GM19025 (cell line): ENCODE results near the gene KBTBD4.
"Not testable (repeated sequence)": the region's sequence is repeated elsewhere in the genome, so short reads cannot be mapped to it uniquely, and the experiment has no call there.

Experiments used
- ATAC-seq: cut with Tn5 transposase; IDR thresholded peaks from one replicate; pipeline ENCODE4 v1.9.1; 2021; ENCODE audit warnings: mild to moderate bottlenecking, low read depth, moderate library complexity; ENCODE audit not compliant: unreplicated experiment

The KBTBD4 gene

DNA sequence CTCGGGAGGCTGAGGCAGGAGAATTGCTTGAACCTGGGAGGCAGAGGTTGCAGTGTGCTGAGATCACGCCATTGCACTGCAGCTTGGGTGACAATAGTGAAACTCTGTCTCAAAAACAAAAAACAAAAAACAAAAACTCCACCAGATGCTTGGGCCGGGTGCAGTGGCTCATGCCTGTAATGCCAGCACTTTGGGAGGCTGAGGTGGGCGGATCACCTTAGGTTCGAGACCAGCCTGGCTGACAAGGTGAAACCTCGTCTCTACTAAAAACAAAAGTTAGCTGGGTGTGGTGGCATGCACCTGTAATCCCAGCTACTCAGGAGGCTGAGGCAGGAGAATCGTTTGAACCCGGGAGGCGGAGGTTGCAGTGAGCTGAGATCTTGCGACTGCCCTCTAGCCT, 14.4 kb downstream of the KBTBD4 start:
- not testable (repeated sequence) for ATAC-seq

DNA sequence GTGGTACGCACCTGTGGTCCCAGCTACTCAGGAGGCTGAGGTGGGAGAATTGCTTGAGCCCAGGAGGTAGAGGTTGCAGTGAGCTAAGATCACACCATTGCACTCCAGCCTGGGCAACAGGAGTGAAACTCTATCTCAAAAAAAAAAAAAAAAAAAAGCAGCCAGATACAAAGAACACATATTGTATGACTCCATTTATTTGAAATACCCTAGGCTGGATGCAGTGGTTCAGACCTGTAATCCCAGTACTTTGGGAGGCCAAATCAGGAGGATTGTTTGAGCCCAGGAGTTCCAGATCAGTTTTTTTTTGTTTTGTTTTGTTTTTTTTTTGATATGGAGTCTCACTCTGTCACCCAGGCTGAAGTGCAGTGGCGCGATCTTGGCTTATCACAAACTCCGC, 16.4 kb downstream of the KBTBD4 start:
- ATAC-seq, result not testable (repeated sequence)

DNA sequence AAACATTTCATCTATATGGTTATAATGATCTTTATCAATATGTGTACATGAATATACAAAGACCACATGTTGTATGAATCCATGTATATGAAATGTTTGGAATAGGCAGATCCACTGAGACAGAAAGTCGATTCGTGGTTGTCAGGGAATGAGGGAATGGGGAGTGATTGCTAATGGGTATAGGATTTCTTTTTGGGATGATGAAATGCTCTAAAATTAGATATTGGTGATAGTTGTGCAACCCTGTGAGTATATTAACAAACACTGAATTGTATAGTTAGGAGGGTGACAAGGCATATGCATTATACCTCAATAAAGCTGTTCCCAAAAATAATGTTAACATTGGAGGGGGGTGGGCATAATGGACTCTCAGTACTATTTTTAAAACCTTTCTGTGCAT, 18.3 kb downstream of the KBTBD4 start:
- no peak for ATAC-seq

DNA sequence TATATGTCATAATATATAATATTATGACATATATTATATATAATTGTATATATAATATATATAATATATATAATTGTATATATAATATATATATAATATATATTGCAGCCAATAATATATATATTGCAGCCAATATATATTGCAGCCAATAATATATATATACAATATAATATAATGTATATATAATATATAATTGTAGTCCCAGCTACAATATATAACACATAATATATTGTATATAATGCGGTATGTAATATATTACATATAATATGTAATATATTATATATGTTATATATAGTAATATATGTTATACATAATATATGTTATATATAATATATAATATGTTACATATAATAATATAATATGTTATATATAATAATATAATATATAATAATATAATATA, 20.1 kb downstream of the KBTBD4 start:
- ATAC-seq, result no peak

DNA sequence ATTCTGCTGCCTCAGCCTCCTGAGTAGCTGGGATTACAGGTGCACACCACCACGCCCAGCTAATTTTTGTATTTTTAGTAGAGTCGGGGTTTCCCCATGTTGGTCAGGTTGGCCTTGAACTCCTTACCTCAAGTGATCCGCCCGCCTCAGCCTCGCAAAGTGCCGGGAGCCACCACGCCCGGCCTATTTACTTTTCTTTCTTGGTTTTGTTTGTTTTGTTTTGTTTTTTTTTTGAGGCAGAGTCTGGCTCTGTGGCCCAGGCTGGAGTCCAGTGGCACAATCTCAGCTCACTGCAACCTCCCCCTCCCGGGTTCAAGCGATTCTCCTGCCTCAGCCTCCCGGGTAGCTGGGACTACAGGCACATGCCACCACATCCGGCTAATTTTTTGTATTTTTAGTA, 21.8 kb downstream of the KBTBD4 start:
- not testable (repeated sequence) for ATAC-seq

DNA sequence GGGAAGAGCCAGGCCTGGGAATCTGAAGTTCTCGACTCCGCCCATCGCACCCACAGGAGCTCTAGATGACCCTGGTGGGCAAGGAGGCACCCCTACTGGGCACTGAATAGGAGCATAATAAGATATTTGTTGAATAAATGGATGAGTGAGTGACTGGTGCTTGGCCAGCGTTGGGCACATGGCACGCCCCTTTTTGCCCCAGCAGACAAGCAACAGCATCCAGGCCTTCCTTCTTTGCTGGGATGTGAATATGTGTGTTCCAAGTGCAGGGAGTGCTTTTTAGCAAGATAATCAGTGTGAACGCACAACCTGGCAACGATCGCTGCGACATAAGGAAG, 25.4 kb downstream of the KBTBD4 start:
- ATAC-seq, result peak; percentile 23

DNA sequence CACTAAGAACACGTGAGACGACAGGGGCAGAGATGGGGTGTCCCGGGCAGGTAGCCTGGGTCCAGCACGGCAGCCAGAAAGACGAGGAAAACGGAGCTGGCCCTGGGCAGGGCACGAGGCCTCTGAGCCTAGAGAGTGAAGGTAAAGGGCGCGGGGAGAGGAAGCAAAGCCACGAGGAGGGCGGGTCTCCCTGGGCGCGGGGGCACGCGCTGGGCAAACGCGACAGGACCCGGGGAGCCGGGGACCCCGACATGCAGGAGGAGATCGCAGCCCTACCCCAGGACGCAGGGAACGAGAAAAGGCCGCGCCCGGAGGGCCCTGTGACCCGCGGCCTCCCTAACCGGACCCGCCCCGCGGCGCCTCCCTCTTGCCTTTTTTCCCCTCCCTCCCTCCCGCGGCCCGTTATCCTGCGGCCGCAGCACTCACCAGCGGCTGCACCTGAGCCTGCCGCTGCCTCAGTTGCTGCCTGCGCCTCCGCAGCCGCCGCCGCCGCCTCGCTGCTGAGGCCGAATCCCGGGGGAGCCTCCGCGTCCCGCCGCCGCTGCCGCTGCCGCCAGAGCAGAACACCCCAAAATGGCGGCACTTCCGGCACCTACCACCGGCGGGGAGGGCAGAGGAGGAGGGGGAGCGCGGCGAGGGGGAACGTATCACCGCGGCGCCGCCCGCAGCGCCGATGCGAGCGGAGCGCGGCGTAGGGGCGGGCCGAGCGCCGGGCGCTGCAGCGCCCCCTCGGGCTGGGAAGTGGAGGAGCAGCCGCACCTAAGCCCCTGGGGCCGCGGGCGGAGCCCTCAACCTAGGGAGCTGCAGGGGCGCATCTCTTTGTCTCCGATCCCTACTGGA, 26.0 kb downstream of the KBTBD4 start, which contains the start of gene CELF1:
Gene CELF1, minus strand, starts transcription at position 567 of the 840 bp plus-strand sequence. CDS start 53,609 bp downstream, outside the sequence.
- peak; percentile 90 for ATAC-seq

DNA sequence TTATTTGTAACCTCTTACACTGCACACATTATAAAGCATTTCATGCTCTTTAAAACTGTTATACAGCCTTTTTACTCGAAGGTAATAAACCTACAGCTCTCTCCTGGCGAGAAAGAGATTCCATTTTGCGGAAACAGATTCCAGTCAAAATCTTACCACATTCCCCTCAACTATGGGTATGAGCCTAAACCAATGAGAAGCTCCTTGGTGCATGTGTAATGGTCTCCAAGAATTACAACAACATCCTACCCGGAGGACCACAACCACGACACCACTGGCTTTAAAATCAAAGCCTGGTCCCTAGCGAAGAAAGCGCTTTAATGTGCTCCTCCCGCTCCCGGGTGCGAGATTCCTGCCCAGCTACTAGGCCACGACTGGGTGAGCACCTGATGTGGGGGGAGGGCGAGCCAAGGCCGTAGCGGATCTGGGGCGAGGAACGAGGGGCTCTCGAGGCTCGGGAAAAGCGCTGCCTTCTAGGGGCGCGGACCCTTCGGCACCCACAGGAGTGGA, 26.7 kb downstream of the KBTBD4 start:
- ATAC-seq, result no peak

DNA sequence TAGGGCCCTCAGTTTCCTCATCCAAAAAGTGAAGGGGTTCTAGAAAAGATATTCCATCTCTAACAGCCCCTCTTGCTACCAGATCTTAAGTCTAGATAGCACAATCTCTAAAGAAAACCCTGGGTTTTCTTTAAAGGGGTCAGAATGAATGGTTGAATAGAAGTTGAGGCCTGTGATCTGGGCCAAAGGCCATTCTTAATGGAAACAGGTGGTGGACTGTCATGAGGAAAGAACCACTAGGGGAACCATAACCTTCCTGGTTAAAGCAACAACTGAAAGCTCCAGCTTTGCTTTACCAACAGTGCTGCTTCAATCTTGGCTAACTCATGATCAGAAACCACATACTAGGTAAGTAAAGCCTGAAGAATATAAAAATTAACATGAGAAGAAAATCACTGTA, 27.7 kb downstream of the KBTBD4 start:
- ATAC-seq, result no peak

DNA sequence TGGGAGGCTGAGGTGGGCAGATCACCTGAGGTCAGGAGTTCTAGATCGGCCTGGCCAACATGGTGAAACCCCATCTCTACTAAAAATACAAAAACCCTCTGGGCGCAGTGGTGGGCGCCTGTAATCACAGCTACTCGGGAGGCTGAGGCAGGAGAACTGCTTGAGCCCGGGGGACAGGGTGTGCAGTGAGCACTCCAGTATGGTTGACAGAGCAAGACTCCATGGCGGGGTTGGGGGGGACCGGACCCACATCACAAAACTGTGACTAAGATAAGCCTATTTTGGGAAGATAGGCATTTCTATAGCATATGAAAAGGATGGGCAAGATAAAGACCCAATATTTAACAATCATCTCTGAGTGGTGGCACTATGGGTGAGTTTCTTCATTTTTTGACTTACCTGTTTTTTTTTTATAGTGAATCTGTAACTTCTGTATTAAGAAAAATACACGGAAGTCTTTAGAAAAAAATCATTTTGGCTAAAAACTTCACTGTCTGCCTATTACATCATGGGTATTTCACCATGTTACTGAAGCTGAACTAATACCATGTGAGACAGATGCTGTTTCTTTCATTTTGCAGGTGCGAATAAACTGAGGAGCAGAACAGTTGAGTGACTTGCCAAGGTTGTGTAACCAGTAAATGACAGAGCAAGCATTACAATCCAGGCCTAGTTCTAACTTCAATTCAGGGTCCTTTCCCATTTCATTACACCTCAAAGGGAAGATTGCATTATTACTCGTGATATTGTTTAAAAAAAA, 28.3 kb downstream of the KBTBD4 start:
- ATAC-seq, result no peak

DNA sequence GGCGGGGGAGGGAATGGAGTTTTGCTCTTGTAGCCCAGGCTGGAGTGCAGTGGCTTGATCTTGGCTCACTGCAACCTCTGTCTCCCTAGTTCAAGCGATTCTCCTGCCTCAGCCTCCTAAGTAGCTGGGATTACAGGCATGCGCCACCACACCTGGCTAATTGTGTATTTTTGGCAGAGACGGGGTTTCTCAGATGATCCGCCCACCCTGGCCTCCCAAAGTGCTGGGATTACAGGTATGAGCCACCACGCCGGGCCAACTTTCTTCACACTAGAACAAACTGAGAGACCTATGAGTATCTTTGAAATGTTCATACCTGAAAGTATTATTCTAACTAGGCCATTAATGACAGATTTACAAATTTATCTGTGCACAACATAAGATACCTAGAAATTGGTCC, 32.5 kb downstream of the KBTBD4 start:
- ATAC-seq, result not testable (repeated sequence)

DNA sequence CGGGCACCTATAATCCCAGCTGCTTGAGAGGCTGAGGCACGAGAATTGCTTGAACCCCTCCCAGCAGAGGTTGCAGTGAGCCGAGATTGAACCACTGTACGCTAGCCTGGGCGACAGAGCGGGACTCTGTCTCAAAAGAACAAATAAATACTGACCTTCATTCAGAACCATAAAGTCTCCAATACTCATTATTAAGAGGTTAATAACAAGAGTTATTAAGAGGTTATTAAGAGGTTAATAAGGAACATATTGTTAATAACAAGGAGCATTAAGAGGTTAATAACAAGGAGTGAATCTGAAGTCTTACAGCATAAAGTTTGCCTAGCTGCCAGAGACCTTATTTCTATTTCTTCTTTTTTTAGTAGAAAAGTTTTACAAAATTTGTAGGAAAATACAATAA, 33.5 kb downstream of the KBTBD4 start:
- ATAC-seq, result no peak

DNA sequence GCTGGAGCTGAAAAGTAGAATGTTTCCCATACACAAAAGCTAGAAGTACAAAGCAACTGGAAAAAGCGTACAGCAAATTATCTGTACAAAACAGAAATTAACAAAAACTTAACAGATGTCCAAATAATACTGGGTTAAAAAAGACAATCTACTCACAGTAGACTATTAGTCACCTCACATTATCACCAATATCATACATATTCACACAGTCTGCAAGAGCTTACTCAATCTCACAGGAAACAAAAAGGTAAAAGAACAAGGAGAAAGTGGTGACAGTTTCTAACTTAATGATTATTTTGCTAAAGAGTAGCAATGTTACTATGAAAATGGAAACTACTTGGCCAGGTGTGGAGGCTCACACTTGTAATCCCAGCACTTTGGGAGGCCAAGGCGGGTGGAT, 37.7 kb downstream of the KBTBD4 start:
- no peak for ATAC-seq

DNA sequence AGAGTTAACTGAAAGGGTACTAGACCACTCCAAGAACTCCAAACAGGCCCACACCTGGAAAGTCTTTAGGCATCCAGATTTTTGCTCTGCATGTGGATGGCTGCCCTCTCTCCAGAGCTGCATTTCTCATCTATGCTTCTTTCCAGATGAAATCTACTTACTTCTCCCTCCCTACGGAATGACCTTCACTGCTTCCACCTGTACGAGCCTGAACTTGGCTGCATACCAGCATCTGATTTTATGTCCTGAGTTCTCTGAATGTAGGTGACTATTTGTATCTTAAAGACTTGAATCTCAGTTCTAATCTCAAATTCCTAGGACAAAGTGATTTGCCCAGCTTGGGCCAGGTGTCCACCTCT, 39.1 kb downstream of the KBTBD4 start:
- no peak for ATAC-seq

DNA sequence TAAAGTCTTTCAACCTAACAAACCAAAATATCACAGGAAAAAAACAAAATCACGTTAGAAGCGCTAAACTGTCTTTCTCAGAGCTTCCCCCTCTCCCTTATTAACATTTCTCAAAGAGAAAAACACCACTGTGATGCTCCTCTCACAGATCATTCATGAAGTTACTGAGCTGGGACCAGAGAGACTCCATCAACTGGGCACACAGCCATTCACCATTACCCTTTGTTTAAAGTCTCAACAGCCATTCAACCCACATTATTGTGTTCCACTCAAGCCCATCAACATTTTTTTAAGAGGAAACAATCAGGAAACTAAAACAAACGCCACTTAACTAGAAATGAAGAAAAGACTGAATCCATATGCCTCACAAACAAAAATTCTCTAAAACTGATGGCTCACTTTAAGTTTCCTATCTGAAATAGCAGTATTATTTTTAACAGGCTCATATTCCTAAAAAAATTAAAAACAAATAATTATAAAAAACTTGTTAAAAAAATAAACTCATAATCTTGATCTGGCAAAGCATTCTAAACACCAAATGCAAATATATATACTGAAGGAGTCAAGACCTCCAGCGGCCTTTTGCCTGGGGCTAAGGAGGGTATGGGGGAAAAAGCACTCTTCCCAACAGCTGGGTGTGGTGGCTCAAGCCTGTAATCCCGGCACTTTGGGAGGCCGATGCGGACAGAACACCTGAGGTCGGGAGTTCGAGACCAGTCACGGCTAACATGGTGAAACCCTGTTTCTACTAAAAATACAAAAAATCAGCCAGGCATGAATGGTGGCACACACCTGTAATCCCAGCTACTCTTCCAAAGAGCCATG, 39.8 kb downstream of the KBTBD4 start:
- no peak for ATAC-seq

DNA sequence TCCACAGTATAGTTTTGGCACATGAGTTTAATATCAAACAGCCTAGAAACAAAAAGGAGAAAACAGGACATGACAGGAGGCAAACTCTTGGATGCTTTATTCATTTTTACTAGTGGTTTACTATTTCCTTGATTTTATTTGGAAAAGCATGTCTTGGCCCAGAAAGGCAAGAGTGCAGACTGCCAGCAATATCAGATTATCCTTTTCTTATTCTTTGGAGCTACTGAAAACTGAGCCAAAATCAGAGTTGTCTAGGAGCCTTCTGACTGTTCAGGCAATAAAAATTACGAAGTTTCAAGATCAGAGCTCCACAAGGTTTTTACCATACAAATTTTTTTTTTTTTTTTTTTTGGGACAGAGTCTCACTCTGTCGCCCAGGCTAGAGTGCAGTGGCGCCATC, 41.9 kb downstream of the KBTBD4 start:
- no peak for ATAC-seq

DNA sequence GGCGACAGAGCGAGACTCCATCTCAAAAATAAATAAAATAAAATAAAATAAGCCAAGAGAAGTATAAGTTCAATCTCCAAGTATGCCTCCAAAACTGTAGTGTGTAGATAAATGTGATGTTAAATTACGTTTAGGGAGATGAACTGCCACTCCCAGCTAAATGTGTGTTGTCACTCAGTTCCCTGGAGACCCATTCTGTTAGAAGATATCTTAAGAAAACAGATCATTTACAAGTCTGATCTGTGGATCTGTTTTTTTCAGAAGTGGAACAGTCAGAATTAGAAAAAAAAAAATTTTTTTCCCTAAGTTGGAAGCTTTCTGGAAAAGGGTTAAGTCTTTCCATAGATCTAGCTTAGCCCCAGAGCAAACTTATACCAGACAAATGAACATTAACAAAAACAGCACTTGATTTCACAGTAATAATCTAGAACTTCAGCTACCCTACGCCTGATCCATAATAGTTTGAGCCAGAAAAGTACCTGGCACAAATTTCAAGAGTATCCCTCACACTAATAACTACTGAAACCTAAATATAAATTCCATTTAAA, 44.0 kb downstream of the KBTBD4 start:
- no peak for ATAC-seq

DNA sequence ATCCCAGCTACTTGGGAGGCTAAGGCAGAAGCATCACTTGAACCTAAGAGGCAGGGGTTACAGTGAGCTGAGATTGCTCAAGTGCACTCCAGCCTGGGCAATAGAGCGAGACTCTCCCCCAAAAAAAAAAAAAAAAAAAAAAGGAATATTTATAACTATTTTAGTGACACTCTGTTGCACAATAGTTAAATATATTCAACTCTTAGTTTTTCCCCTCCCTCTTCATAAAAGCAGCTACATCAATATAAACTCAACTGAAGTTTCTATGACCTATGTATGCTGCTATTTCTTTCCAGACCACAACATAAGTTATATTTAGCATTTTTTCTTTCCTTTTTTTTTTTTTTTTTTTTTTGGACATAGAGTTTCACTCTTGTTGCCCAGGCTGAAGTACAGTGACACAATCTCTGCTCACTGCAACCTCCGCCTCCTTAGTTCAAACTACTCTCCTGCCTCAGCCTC, 45.0 kb downstream of the KBTBD4 start:
- ATAC-seq, result no peak

DNA sequence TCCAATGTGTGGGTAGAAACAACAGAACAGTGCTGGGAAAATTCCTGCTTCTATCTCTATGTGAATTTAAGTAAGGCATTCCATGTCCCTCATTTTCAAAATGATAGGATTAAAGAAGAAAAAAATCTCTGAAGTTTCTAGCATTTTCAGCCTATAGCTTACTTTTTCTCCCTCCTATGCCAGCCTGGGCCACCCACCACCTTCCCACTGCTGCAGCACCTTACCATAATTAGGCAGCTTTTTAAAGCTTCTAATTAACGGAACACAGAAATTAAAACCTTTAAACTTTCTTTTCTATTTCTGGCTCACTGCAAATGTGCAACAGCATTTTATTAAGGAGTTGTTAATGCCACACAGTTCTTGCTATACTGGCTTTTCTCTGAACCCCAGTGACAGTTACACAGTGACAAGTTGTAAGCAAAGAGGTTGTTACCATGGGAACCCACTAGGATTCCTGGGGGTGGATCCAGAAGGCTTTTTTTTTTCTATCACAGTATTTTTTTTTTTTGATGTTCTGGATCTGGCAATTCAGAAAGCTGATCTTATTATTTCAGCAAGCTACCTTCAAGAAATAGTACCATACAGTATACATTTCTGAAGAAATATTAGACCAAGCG, 46.1 kb downstream of the KBTBD4 start:
- no peak for ATAC-seq

DNA sequence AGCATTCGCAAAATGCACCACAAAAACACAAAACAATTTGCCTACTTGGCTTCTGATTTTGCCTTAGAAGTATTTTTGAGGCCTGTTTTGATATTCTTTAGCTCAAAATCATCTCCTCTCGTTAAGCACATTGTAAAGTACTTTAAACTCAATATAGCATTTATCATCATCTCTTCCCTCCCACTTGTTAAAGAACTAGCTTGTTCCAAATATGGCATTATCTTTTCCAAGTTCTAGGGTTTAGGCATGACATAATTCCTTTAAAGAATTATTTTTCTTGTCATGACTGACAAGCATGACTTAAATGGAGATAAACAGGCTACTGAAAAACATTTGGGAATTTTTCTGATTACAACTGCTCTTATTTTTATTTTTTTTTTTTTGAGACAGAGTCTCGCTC, 47.1 kb downstream of the KBTBD4 start:
- ATAC-seq, result no peak
